Endothelial cell of umbilical vein (primary cell): ENCODE measurements around the gene DYNLL2. TPM values are rescaled to one million over a fixed set of nuclear protein-coding genes. Genes with fewer than 3 reads are reported as not detected.
"Not testable (repeated sequence)": the region's sequence is repeated elsewhere in the genome, so short reads cannot be mapped to it uniquely, and the experiment has no call there.

Source experiments
- BruUV-seq: library from RNA; stranded (reverse); fragments of 400-500 nt; replicated peaks from 2 replicates; lab custom pipeline; 2021; lab: Mats Ljungman, UMichigan
- CTCF ChIA-PET: fragments of 300-600, 350-600 bp; sonication (Branson Sonifier 250); formaldehyde crosslinking; loops from one replicate; lab custom pipeline; 2021; ENCODE audit warnings: antibody characterized with exemption, inconsistent platforms; lab: Charles Lee
- POLR2A ChIA-PET: fragments of 300-600, 350-600 bp; sonication (Branson Sonifier 250); formaldehyde crosslinking; loops from one replicate; lab custom pipeline; 2021; ENCODE audit warnings: antibody characterized with exemption, inconsistent platforms; lab: Charles Lee
- DNase-seq: peaks from one replicate; pipeline ENCODE4 v3.0.0-alpha.2; 2011; ENCODE audit warnings: low read depth, low spot score
- FAIRE-seq: peaks from 2 replicates; lab custom pipeline; 2011; peaks lifted over from hg19 to GRCh38; lab: Jason Lieb, UNC
- H2AFZ ChIP-seq: 2 replicates; pipeline ENCODE4 v1.6.0; 2012; ENCODE audit warnings: low read depth, low read length, control low read depth, inconsistent platforms
- H3K27ac ChIP-seq: 2 replicates; pipeline ENCODE4 v1.5.1; 2011; ENCODE audit warnings: low read depth, mild to moderate bottlenecking, control low read depth, low read length, moderate library complexity; ENCODE audit not compliant: insufficient read depth
- H3K27me3 ChIP-seq, 2 experiments: 2 replicates each; pipeline versions ENCODE4 v1.6.0 to v1.6.1; 2011; ENCODE audit warnings: low read length in 2 of 2, mixed read lengths in 1 of 2; ENCODE audit not compliant: control insufficient read depth in 2 of 2, insufficient read depth in 2 of 2
- H3K36me3 ChIP-seq, 2 experiments: 2 replicates in 1 of 2; 3 replicates in 1 of 2; pipeline ENCODE4 v1.5.1; 2011; ENCODE audit warnings: low read length in 2 of 2, mild to moderate bottlenecking in 1 of 2, moderate library complexity in 1 of 2; ENCODE audit not compliant: control insufficient read depth in 2 of 2, insufficient read depth in 2 of 2; ENCODE audit errors: extremely low read depth in 1 of 2
- H3K4me1 ChIP-seq: 3 replicates; pipeline ENCODE4 v1.5.1; 2011; ENCODE audit warnings: mild to moderate bottlenecking, low read length; ENCODE audit not compliant: control insufficient read depth, insufficient read depth; ENCODE audit errors: extremely low read depth
- H3K4me2 ChIP-seq: 2 replicates; pipeline ENCODE4 v1.6.1; 2011; ENCODE audit warnings: low read length, control low read depth, mixed read lengths; ENCODE audit not compliant: insufficient read depth
- H3K4me3 ChIP-seq, 3 experiments: fragments of 200-600 bp in 1 of 3; sonication (generic), shearing (Covaris generic) in 1 of 3; replicated peaks in 1 of 3; 2 replicates each; pipeline ENCODE4 v1.5.1; 2011 to 2016; ENCODE audit warnings: control low read depth in 3 of 3, low read length in 3 of 3, mild to moderate bottlenecking in 2 of 3, inconsistent platforms in 1 of 3, low read depth in 1 of 3, moderate library complexity in 1 of 3; ENCODE audit not compliant: insufficient read depth in 1 of 3
- H3K79me2 ChIP-seq: 2 replicates; pipeline ENCODE4 v1.6.0; 2012; ENCODE audit warnings: low read length, inconsistent platforms; ENCODE audit not compliant: control insufficient read depth, insufficient read depth
- H3K9ac ChIP-seq: replicated peaks from 2 replicates; pipeline ENCODE3; 2011; ENCODE audit warnings: low read length, control low read depth; ENCODE audit not compliant: insufficient read depth; ENCODE audit errors: extremely low read depth
- H3K9me1 ChIP-seq: replicated peaks from 3 replicates; pipeline ENCODE4 v1.6.0; 2011; ENCODE audit warnings: mild to moderate bottlenecking, low read length; ENCODE audit not compliant: control insufficient read depth, insufficient read depth; ENCODE audit errors: extremely low read depth
- H3K9me3 ChIP-seq: replicated peaks from 2 replicates; pipeline ENCODE4 v1.5.1; 2012; ENCODE audit warnings: low read length, inconsistent platforms; ENCODE audit not compliant: control insufficient read depth, insufficient read depth
- H4K20me1 ChIP-seq: replicated peaks from 2 replicates; pipeline ENCODE3; 2011; ENCODE audit warnings: mild to moderate bottlenecking, low read length; ENCODE audit not compliant: control insufficient read depth, insufficient read depth; ENCODE audit errors: extremely low read depth
- GATA2 ChIP-seq: IDR thresholded peaks from 2 replicates; pipeline ENCODE4 v1.7.0; 2011; ENCODE audit warnings: low read depth, mild to moderate bottlenecking, moderate library complexity, mixed read lengths, low read length; ENCODE audit not compliant: insufficient read length, insufficient read depth
- JUN ChIP-seq: IDR thresholded peaks from 2 replicates; pipeline ENCODE4 v1.6.1; 2011; ENCODE audit warnings: borderline replicate concordance, low read depth; ENCODE audit not compliant: insufficient read length, insufficient read depth
- POLR2A ChIP-seq: IDR thresholded peaks from 2 replicates; pipeline ENCODE4 v1.6.1; 2012; ENCODE audit warnings: low read depth, mild to moderate bottlenecking, control low read depth, low read length
- POLR2AphosphoS5 ChIP-seq: IDR thresholded peaks from 2 replicates; pipeline ENCODE4 v1.6.1; 2012; ENCODE audit warnings: low read depth, mild to moderate bottlenecking, control low read depth, low read length, moderate library complexity; ENCODE audit not compliant: insufficient read depth
- dilution Hi-C: fragments of 300-500 bp; cut with MboI; formaldehyde crosslinking; loops from one replicate; pipeline ENCODE4 v1.15.0; 2019; ENCODE audit warnings: low sequenced_read_pairs; ENCODE audit not compliant: extremely low pct_ligation_motif_present
- intact Hi-C: fragments of 100-400 bp; cut with micrococcal nuclease; formaldehyde crosslinking; loops from one replicate; pipeline ENCODE4 v1.10.0; 2022
- polyA plus RNA-seq, 4 experiments: library from polyadenylated mRNA; depleted of rRNA in 3 of 4; stranded (reverse) in 3 of 4; unstranded in 1 of 4; fragments of >200 nt; gene quantifications; 2 replicates each; pipeline versions ENCODE4 v1.2.1 to v1.2.3, GENCODE V29; 2011 to 2012; ENCODE audit warnings: missing spikeins in 1 of 4
- total RNA-seq: library from RNA; stranded (reverse); gene quantifications from 2 replicates; pipeline ENCODE4 v1.2.3, GENCODE V29; 2021
- TF ChIP-seq, protein P1 (sequence below), 2 donors: IDR thresholded peaks; 1 replicate in 1 of 2; 2 replicates in 1 of 2; pipeline ENCODE4 v1.5.1; 2011; ENCODE audit warnings: low read length in 2 of 2, mild to moderate bottlenecking in 2 of 2, moderate library complexity in 2 of 2, control low read depth in 1 of 2, inconsistent platforms in 1 of 2, low read depth in 1 of 2; ENCODE audit not compliant: insufficient read depth in 1 of 2; ENCODE audit errors: extremely low read depth in 1 of 2

DYNLL2 gene
- total and polyA plus RNA-seq, 2 donors (not counting 3 experiments of a cell fraction or from before 2014, with no cell fraction given): 7.4 to 19.0 TPM

DNA sequence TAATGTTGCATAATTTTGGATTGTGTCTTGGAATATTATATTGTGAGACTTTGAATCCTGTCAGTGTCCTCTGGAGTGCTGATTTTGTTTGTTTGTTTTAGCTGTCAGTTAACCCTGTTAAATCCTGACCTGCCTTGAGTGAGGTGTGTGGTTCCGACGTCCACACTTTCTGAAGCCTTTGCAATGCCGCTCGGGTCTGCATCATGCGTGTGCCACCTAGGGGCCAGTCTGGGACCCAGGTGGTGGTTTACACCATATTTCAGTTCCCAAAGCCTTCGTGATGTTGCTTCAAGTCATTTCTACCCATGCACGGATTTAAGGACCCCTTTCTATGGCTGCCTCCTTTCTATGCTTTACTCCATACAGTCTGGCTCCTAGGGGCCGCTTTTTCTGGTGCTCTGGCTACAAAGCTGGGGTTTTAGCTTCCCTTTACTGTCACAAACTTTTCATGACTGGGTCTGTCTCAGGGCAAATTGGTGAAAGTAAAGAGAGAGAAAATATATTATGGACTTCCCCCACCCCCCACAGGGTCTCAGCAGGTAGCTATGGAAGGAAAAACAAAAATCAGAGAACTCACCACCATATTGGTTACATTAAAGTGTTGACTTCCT lies 53.6 kb downstream of the DYNLL2 start:
- BruUV-seq: no TSS peak
- Histone ChIP-seq H3K9ac (no peak overlapping the region), H3K27me3 (peaks cover 2 to 5% of the 10 kb centered on the region in 2 experiments), H3K9me3 (no peaks in the 10 kb centered on the region), H3K4me2 (no peak overlapping the region), H2AFZ (no peak overlapping the region), H3K79me2 (no peaks in the 10 kb centered on the region), H3K9me1 (no peaks in the 10 kb centered on the region), H3K4me3 (no peak overlapping the region), H4K20me1 (no peaks in the 10 kb centered on the region), H3K27ac (no peak overlapping the region), H3K4me1 (no peaks in the 10 kb centered on the region), H3K36me3 (no peaks in the 10 kb centered on the region)
- intact Hi-C loops: no loop called here
- POLR2A ChIA-PET: no interaction called here
- CTCF ChIA-PET: interaction anchor here (1.0 to 2.1 kb wide), 3 partner anchors 10 to 894 kb away, joined by 3 to 5 read pairs (median 3); partner anchors contain the start of gene OR4D1
- DNase-seq: no peak
- peak; percentile 52 for FAIRE-seq
- dilution Hi-C loops: no loop called here
- TF ChIP-seq JUN: no peak
- TF ChIP-seq, protein P1, sequence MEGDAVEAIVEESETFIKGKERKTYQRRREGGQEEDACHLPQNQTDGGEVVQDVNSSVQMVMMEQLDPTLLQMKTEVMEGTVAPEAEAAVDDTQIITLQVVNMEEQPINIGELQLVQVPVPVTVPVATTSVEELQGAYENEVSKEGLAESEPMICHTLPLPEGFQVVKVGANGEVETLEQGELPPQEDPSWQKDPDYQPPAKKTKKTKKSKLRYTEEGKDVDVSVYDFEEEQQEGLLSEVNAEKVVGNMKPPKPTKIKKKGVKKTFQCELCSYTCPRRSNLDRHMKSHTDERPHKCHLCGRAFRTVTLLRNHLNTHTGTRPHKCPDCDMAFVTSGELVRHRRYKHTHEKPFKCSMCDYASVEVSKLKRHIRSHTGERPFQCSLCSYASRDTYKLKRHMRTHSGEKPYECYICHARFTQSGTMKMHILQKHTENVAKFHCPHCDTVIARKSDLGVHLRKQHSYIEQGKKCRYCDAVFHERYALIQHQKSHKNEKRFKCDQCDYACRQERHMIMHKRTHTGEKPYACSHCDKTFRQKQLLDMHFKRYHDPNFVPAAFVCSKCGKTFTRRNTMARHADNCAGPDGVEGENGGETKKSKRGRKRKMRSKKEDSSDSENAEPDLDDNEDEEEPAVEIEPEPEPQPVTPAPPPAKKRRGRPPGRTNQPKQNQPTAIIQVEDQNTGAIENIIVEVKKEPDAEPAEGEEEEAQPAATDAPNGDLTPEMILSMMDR (IDR thresholded peaks at IDR 0.05; ENCODE audit: extremely low read depth in 1 of 2, insufficient read depth in 1 of 2, low read depth in 1 of 2, low read length in 2 of 2): peak; percentile 25 to 49

DNA sequence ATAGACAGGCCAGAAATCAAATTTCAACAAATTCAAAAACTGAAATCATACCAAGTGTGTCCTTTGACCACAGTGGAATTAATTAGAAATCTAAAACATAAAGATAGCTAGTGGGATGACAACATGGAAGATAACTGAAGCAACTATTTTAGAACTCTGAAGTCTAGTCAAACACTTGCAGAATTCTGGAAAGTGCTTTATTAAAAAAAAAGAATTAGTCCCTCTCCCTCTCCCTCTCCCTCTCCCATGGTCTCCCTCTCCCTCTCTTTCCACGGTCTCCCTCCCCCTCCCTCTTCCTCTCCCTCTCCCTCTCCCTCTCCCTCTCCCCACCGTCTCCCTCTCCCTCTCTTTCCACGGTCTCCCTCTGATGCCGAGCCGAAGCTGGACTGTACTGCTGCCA lies 58.3 kb downstream of the DYNLL2 start:
- H3K27me3 ChIP-seq: peaks cover 2 to 4% of the 10 kb centered on the region in 2 experiments
- no peak overlapping the region for H3K9ac ChIP-seq
- no peaks in the 10 kb centered on the region for H3K4me1 ChIP-seq
- BruUV-seq: no TSS peak
- no peak overlapping the region for H3K4me3 ChIP-seq
- DNase-seq (no peak), FAIRE-seq (no peak)
- no peaks in the 10 kb centered on the region for H3K9me3 ChIP-seq
- POLR2A ChIA-PET: no interaction called here
- H3K36me3 ChIP-seq: no peaks in the 10 kb centered on the region
- H3K9me1 ChIP-seq: no peaks in the 10 kb centered on the region
- no peak overlapping the region for H3K4me2 ChIP-seq
- no peak overlapping the region for H3K27ac ChIP-seq
- CTCF ChIA-PET: no interaction called here
- no peaks in the 10 kb centered on the region for H4K20me1 ChIP-seq
- TF ChIP-seq POLR2AphosphoS5: no peak
- TF ChIP-seq, protein P1 (IDR thresholded peaks at IDR 0.05; ENCODE audit: extremely low read depth in 1 of 2, insufficient read depth in 1 of 2, low read depth in 1 of 2, low read length in 2 of 2): no peak
- TF ChIP-seq POLR2A: no peak
- TF ChIP-seq GATA2: no peak
- dilution Hi-C loops (no loop called here), intact Hi-C loops (no loop called here)
- no peaks in the 10 kb centered on the region for H3K79me2 ChIP-seq
- no peak overlapping the region for H2AFZ ChIP-seq

DNA sequence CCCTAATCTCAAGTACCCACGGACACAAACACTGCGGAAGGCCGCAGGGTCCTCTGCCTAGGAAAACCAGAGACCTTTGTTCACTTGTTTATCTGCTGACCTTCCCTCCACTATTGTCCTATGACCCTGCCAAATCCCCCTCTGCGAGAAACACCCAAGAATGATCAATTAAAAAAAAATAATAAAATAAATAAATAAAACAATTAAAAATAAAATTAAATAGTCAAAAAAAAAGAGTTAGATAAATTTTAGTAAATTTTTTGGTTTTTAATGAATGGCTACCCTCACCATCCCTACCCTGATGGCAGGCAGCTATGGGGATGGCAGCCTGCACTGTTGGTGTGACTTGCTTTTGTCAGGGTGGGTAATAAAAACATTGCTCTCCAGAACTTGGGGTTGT lies 60.1 kb downstream of the DYNLL2 start:
- H3K4me1 ChIP-seq, BruUV-seq, H3K4me2 ChIP-seq, FAIRE-seq, DNase-seq, intact Hi-C loops, H3K9me3 ChIP-seq, CTCF ChIA-PET, H4K20me1 ChIP-seq, H3K27me3 ChIP-seq, H3K79me2 ChIP-seq, H3K9me1 ChIP-seq, dilution Hi-C loops, H3K36me3 ChIP-seq, POLR2A ChIA-PET, H3K9ac ChIP-seq, H2AFZ ChIP-seq, H3K27ac ChIP-seq, H3K4me3 ChIP-seq: not testable (repeated sequence)
